DND-41 (cell line): ENCODE data around the gene UNC45B.

Source experiments
- EZH2 ChIP-seq: IDR thresholded peaks from 3 replicates; pipeline ENCODE4 v1.6.1; 2012; ENCODE audit warnings: borderline replicate concordance, low read depth, mild to moderate bottlenecking, moderate library complexity, low read length, inconsistent platforms; ENCODE audit not compliant: severe bottlenecking
- TF ChIP-seq, protein P1 (sequence below): IDR thresholded peaks from 2 replicates; pipeline ENCODE4 v1.5.1; 2012; ENCODE audit warnings: borderline replicate concordance, low read length, moderate library complexity, mild to moderate bottlenecking; ENCODE audit not compliant: poor library complexity, severe bottlenecking; ENCODE audit errors: extremely low read depth

DNA sequence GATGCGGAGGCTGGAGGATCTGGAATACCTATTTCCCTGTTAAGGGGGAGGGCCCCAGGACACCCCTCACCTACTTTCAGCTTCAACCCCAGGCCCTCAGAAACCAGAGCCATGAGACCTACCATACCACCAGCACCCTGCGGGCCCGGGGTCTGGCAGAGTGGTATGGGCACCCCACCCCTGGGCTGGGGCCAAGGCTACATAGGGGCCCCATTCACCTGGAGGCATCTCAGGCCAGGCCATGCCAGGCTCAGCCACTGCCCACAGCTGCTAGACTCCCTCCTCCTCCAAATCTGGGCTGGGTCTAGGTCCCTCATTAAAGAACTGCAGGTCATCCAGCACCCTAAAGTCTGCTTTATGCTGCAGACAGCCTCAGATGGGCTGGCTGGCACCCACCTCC is 17.2 kb upstream of the UNC45B start:
- TF ChIP-seq, protein P1, sequence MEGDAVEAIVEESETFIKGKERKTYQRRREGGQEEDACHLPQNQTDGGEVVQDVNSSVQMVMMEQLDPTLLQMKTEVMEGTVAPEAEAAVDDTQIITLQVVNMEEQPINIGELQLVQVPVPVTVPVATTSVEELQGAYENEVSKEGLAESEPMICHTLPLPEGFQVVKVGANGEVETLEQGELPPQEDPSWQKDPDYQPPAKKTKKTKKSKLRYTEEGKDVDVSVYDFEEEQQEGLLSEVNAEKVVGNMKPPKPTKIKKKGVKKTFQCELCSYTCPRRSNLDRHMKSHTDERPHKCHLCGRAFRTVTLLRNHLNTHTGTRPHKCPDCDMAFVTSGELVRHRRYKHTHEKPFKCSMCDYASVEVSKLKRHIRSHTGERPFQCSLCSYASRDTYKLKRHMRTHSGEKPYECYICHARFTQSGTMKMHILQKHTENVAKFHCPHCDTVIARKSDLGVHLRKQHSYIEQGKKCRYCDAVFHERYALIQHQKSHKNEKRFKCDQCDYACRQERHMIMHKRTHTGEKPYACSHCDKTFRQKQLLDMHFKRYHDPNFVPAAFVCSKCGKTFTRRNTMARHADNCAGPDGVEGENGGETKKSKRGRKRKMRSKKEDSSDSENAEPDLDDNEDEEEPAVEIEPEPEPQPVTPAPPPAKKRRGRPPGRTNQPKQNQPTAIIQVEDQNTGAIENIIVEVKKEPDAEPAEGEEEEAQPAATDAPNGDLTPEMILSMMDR: no peak
- no peak for TF ChIP-seq EZH2
